ENCODE results near the gene STX4. TPM values are rescaled to one million over a fixed set of nuclear protein-coding genes. Genes with fewer than 3 reads are reported as not detected.

Gene STX4
- total RNA-seq, 1 donor = 16.5 TPM

- peaks cover 24% of the 10 kb centered on the region for H3K4me1 ChIP-seq (ENCODE audit: insufficient read depth, low read length)
- H3K9me3 ChIP-seq (ENCODE audit: low read depth, low read length) = no peaks in the 10 kb centered on the region
- no peaks in the 10 kb centered on the region for H3K27me3 ChIP-seq (ENCODE audit: insufficient read depth, low read length)
- peak overlapping the region; percentile 40 for H3K4me3 ChIP-seq (ENCODE audit: low read length)
Measured at GRCh38 chr16:30996324-30996984, 36.9 kb upstream of the STX4 start.

- Histone ChIP-seq H3K4me1 (ENCODE audit: insufficient read depth, low read length) (peaks cover 24% of the 10 kb centered on the region), H3K27me3 (ENCODE audit: insufficient read depth, low read length) (no peaks in the 10 kb centered on the region), H3K9me3 (ENCODE audit: low read depth, low read length) (no peaks in the 10 kb centered on the region), H3K4me3 (ENCODE audit: low read length) (peak overlapping the region; percentile 40)
Measured at GRCh38 chr16:30996985-30997724, 36.2 kb upstream of the STX4 start.

DNA sequence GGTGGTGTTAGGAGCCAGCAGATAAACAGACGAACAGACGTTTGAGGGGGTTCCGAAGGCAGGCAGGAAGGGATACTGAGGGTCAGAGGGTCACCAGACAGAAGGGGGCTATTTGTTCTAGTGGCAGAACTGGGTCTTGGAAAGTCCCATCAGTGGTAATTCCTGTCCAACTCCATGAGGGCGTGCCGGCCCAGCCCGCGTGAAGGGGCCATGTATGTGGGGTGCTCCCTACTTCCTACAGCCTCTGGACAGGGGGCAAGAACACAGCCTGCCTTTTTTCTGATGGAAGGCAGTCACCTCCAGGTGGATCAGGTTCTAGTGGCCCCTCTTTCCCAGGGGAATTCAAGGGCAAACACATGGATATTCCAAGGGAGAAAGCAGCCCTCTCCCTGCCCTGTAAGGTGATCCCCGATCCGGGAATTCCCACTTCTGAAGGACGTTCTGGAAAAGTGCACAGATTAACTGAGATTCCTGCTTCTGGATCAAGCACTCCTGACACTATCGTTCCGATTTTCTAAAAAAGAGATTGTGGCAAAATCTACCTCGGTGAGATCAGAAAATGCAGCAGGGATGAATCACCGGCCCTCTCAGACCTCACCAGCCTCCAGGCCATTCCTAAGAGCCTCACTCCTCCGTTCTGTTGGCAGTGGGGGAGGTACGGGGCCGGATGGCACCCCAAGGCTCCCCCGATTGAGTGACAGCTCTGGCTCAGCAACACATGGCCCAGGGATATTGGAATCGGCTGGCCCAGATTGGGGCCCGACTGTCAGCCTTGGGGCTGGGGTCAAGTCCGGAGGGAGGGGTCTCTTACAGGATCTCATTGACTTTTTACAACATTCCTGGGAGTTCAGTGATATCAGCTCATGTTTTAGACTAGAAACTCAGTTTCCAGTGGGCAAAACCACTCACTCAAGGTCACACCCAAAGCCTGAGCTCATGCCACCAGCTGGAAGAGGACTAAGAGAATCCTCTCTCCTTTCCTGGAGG lies 35.3 kb upstream of the STX4 start:
- no peaks in the 10 kb centered on the region for H3K9me3 ChIP-seq (ENCODE audit: low read depth, low read length)
- H3K27me3 ChIP-seq (ENCODE audit: insufficient read depth, low read length) = no peaks in the 10 kb centered on the region
- peaks cover 21% of the 10 kb centered on the region for H3K4me1 ChIP-seq (ENCODE audit: insufficient read depth, low read length)
- peak overlapping the region; percentile 26 for H3K4me3 ChIP-seq (ENCODE audit: low read length)

DNA sequence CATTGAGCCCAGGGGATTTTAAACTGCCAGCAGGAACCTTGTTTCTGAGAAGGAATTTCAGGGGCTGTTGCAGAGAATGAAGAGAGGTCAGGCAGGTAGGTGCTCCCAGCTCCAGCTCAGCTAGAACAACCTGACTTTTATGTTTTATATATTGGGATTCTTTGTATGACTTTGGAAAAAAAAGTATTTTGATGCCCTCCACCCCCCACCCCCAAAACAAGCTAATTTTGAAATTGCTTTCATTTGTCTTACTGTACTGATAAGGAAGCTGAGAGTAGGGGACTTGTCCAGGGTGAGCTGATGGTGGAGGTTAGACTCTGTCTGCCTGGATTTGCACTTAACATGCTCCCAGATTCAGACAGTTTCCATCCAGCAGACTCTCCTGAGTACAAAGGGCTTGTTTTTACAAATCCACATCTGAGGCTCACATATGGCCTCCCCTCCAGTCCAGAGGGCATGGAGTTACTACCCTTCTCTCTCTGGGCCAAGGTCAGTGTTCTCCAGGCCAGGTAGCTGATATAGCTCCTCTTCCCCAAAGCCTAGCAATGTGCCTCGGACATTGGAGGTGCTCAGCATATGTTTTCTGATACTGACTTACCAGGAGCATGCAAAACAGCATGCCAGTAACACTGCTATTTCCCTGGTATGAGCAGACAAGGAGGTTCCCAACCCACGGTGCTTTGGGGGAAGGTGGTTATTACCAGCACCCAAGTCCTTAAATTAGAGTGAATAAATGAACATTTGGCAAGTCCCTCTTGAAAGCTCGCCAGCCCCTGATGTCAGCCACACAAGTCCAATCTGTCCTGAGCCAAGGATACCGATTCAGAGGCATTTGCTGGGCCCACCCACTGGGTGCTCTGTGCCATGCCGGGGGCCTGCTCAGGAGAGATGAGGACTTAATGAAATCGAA lies 34.3 kb upstream of the STX4 start:
- Histone ChIP-seq H3K4me1 (ENCODE audit: insufficient read depth, low read length) (peaks cover 17% of the 10 kb centered on the region), H3K9me3 (ENCODE audit: low read depth, low read length) (no peaks in the 10 kb centered on the region), H3K4me3 (ENCODE audit: low read length) (no peak overlapping the region), H3K27me3 (ENCODE audit: insufficient read depth, low read length) (no peaks in the 10 kb centered on the region)

DNA sequence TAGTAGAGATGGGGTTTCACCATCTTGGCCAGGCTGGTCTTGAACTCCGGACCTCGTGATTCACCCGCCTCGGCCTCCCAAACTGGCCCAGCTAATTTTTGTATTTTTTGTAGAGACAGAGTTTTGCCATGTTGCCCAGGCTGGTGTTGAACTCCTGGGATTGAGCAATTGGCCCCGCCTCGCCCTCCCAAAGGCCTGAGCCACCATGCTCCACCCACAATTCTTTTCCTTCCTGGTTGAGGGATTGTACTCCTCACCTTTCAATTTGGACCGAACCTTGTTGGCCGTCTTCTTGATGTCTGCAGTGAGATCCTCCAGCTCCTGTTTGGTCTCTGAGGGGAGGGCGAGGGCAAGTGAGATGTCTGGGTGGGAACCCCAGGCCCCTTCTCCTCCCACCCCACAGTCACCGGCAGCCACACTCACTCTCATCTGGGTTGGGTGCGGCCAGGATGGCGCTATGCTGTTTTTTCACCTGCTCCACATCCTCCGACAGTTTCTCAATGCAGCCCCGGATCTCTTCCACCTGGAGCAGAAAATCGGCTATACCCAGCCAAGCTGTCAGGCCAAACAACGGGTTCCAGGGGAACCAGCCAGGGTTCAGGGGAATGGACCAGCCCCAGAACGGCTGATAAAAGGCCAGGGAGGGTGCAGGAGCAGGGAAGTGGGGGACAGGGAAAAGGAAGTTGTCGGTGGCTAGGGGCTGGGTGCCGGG lies 32.5 kb upstream of the STX4 start:
- Histone ChIP-seq H3K4me3 (ENCODE audit: low read length) (no peak overlapping the region), H3K27me3 (ENCODE audit: insufficient read depth, low read length) (no peaks in the 10 kb centered on the region), H3K9me3 (ENCODE audit: low read depth, low read length) (no peaks in the 10 kb centered on the region), H3K4me1 (ENCODE audit: insufficient read depth, low read length) (peaks cover 13% of the 10 kb centered on the region)

DNA sequence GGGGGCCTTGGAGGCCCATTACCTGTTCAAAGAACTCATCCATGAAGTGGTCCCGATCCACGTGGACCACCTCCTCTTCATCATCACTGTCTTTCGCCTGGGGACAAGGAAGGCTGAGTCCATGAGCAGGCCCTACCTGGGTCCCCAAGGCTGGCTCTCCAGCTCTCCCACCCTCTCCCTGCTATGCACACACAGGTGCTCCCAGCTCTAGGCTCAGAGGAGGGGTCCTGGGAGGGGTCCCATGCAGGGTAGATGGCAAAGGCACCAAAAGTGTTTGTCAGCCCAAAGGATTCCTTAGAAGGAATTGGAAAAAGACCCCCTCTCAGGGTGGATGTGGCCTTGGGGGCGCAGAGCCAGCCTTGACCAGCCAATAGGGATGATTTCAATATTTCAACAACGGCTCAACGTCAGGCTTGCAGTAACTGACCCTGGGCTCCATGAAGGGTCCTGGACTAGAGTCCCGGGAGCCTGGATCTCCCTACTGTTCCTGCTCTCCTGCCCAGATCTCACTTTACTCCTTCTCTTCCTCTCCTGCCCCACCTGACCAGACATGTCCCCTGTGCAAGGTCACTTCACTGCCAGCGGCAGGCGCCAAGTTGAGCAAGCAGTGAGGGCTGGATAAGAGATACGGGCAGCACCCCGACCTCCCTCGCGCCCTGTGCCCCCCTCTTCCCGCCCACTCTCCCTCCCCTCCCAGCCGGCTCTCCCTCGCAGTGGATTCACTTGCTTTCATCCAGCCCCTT lies 31.7 kb upstream of the STX4 start:
- H3K9me3 ChIP-seq (ENCODE audit: low read depth, low read length) = no peaks in the 10 kb centered on the region
- H3K4me1 ChIP-seq (ENCODE audit: insufficient read depth, low read length) = peaks cover 8% of the 10 kb centered on the region
- no peak overlapping the region for H3K4me3 ChIP-seq (ENCODE audit: low read length)
- H3K27me3 ChIP-seq (ENCODE audit: insufficient read depth, low read length) = no peaks in the 10 kb centered on the region

DNA sequence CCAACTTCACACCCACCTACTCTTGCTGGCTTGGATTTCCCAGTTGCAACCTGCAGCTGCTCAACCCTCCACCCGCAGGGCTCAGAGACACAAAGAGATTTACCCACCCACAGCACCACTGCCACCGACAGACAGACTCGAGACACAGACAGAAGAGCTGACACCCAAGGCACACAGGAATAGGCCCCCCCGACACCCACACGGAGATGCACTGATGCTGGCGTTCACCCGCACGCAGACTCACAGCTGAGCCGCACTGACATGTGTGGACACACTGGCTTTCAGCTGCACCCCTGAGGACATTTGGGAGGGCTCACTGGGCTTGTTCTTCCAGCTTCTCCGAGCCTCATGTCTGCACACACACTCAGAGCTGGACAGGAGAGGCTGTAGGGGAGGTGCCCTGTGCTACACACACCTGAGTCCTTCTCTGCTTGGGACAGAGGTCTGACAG lies 31.1 kb upstream of the STX4 start:
- H3K4me3 ChIP-seq (ENCODE audit: low read length) = no peak overlapping the region
- H3K9me3 ChIP-seq (ENCODE audit: low read depth, low read length) = no peaks in the 10 kb centered on the region
- H3K27me3 ChIP-seq (ENCODE audit: insufficient read depth, low read length) = no peaks in the 10 kb centered on the region
- peaks cover 3% of the 10 kb centered on the region for H3K4me1 ChIP-seq (ENCODE audit: insufficient read depth, low read length)

GRCh38 chr16:31002862-31003341 lies 30.5 kb upstream of the STX4 start:
- Histone ChIP-seq H3K4me3 (ENCODE audit: low read length) (no peak overlapping the region), H3K27me3 (ENCODE audit: insufficient read depth, low read length) (no peaks in the 10 kb centered on the region), H3K4me1 (ENCODE audit: insufficient read depth, low read length) (no peaks in the 10 kb centered on the region), H3K9me3 (ENCODE audit: low read depth, low read length) (no peaks in the 10 kb centered on the region)

GRCh38 chr16:31003744-31004143 lies 29.6 kb upstream of the STX4 start:
- no peaks in the 10 kb centered on the region for H3K4me1 ChIP-seq (ENCODE audit: insufficient read depth, low read length)
- H3K27me3 ChIP-seq (ENCODE audit: insufficient read depth, low read length) = no peaks in the 10 kb centered on the region
- H3K4me3 ChIP-seq (ENCODE audit: low read length) = no peak overlapping the region
- H3K9me3 ChIP-seq (ENCODE audit: low read depth, low read length) = no peaks in the 10 kb centered on the region

GRCh38 chr16:31004658-31005057 lies 28.7 kb upstream of the STX4 start:
- Histone ChIP-seq H3K4me1 (ENCODE audit: insufficient read depth, low read length) (no peaks in the 10 kb centered on the region), H3K27me3 (ENCODE audit: insufficient read depth, low read length) (peaks cover under 1% of the 10 kb centered on the region), H3K4me3 (ENCODE audit: low read length) (no peak overlapping the region), H3K9me3 (ENCODE audit: low read depth, low read length) (no peaks in the 10 kb centered on the region)

DNA sequence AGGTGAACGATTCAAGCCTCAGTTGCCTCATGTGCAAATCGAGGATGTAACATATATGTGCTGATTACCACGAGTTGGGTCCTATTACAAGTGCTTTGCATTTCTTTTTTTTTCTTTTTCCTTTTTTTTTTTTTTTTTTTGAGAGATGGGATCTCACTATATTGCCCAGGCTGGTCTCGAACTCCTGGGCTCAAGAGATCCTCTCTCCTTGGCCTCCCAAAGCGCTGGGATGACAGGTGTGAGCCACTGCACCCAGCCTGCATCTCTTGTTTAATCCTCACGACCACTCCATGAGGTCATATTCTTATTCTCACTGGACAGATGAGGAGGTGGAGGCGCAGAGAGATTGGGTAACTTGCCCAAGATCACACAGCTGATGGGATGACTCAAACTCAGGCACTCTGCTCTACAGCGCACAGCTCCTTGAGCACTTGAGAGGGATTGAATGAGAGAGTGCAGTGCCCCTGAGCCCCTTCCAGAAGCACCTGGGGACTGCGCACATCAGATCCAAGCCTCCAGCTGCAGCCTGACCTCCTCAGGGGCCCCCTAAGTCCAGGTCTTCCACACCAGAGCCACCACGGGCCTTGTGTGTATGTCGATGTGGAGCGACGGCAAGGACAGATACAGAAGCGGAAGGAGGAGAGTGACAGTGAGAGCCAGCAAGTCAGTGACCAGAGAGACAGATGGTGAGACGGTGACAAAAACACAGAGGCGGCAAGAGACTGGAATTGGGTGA lies 27.8 kb upstream of the STX4 start:
- H3K27me3 ChIP-seq (ENCODE audit: insufficient read depth, low read length) = peaks cover 3% of the 10 kb centered on the region
- H3K4me1 ChIP-seq (ENCODE audit: insufficient read depth, low read length) = no peaks in the 10 kb centered on the region
- H3K4me3 ChIP-seq (ENCODE audit: low read length) = no peak overlapping the region
- no peaks in the 10 kb centered on the region for H3K9me3 ChIP-seq (ENCODE audit: low read depth, low read length)

DNA sequence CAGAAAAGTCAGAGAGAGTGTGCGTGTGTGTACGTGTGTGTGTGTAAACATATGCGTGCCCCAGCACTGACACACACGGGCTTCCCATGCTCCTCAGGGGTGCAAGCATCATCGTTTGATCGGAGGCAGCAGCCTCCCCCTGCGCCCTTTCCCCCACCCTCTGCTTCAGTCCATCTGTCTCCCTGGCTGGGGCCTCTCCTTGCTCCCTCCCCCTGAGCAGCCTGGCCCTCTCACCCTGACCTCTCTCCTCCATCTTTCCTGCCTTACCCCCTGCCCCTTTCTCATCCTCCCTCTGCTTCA lies 27.3 kb upstream of the STX4 start:
- peaks cover 6% of the 10 kb centered on the region for H3K27me3 ChIP-seq (ENCODE audit: insufficient read depth, low read length)
- no peak overlapping the region for H3K4me3 ChIP-seq (ENCODE audit: low read length)
- H3K9me3 ChIP-seq (ENCODE audit: low read depth, low read length) = no peaks in the 10 kb centered on the region
- peaks cover 3% of the 10 kb centered on the region for H3K4me1 ChIP-seq (ENCODE audit: insufficient read depth, low read length)

DNA sequence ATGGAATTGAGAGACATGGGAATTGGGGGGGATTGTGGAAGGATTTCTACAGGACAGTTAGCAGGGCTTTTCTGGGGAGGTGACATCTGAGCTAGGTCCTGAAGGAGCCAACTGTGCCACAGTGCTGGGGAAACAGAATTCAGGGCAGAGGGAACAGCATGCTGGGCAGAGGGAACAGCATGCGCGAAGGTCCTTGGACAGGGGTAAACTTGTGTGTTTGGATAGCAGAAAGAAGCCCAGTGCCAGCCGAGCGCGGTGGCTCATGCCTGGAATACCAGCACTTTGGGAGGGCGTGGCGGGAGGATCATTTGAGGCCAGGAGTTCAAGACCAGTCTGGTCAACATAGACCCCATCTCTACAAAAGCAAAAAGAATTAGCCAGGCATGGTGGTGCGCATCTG lies 26.8 kb upstream of the STX4 start:
- no peaks in the 10 kb centered on the region for H3K9me3 ChIP-seq (ENCODE audit: low read depth, low read length)
- no peak overlapping the region for H3K4me3 ChIP-seq (ENCODE audit: low read length)
- peaks cover 12% of the 10 kb centered on the region for H3K27me3 ChIP-seq (ENCODE audit: insufficient read depth, low read length)
- H3K4me1 ChIP-seq (ENCODE audit: insufficient read depth, low read length) = peaks cover 4% of the 10 kb centered on the region
